Spleen (tissue), 7 donors: Measurements from ENCODE around the gene PLXNB1.

Experiments
- POLR2A ChIP-seq, 3 donors: fragments of 450-650 bp; IDR thresholded peaks; one replicate each; pipeline ENCODE4 v1.5.1; 2017; ENCODE audit warnings: antibody characterized with exemption in 3 of 3, mild to moderate bottlenecking in 1 of 3
- POLR2AphosphoS5 ChIP-seq, 3 donors: sonication (generic); formaldehyde crosslinking; IDR thresholded peaks; one replicate each; pipeline ENCODE4 v1.5.1; 2017; ENCODE audit warnings: antibody characterized with exemption in 3 of 3
- TF ChIP-seq, protein P1 (sequence below), 11 experiments: fragments of 200-600 bp in 7 of 11; fragments of 450-650 bp in 4 of 11; sonication (generic) in 4 of 11; IDR thresholded peaks in 8 of 11; conservative IDR thresholded peaks in 3 of 11; 1 replicate in 7 of 11; 2 replicates in 4 of 11; pipeline versions ENCODE4 v1.4.0 to v1.8.0; 2016 to 2021; ENCODE audit warnings: antibody characterized with exemption in 11 of 11, inconsistent platforms in 4 of 11, mild to moderate bottlenecking in 1 of 11
- donor health status: DM: no; HTN: no; CAD: no; lungs with moderate emphysema.
- donor health status: DM: no; HTN: no; CAD: no.
- donor health status: DM: no; HTN: no; CAD: no.

DNA sequence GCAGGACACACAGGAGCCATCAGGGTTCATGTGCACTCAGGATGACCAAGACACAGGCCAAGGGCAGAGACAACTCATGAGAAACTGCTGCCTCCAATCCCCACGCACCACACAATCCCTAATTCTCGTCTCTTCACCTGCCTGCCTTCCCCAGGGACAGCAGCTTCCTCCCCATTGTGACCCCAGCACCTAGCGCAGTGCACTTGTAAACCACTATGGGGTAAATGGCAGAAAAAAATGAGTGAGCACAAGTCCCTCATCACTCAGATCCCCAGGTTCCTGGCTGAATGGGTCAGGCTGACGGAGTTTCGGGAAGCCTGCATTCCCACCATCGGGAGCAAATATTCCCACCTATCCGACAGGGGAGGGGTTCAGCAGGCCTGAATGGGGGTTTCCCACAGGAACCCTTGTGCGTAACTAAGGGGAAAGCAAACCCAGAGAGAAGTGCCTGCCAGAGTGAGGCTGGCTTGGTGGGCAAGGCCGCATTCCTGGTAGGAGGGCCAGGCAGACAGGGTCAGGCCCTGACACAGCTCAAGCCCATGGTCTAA, 18.8 kb downstream of the PLXNB1 start:
- TF ChIP-seq, protein P1, sequence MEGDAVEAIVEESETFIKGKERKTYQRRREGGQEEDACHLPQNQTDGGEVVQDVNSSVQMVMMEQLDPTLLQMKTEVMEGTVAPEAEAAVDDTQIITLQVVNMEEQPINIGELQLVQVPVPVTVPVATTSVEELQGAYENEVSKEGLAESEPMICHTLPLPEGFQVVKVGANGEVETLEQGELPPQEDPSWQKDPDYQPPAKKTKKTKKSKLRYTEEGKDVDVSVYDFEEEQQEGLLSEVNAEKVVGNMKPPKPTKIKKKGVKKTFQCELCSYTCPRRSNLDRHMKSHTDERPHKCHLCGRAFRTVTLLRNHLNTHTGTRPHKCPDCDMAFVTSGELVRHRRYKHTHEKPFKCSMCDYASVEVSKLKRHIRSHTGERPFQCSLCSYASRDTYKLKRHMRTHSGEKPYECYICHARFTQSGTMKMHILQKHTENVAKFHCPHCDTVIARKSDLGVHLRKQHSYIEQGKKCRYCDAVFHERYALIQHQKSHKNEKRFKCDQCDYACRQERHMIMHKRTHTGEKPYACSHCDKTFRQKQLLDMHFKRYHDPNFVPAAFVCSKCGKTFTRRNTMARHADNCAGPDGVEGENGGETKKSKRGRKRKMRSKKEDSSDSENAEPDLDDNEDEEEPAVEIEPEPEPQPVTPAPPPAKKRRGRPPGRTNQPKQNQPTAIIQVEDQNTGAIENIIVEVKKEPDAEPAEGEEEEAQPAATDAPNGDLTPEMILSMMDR (IDR thresholded peaks at IDR 0.05 in 8 of 11, conservative IDR thresholded peaks at IDR 0.05 in 3 of 11): no peak
- TF ChIP-seq POLR2A (IDR thresholded peaks at IDR 0.05): no peak
- no peak for TF ChIP-seq POLR2AphosphoS5 (IDR thresholded peaks at IDR 0.05)
